ENCODE data around the gene TGFBR2. TPM values are rescaled to one million over a fixed set of nuclear protein-coding genes. Genes with fewer than 3 reads are reported as not detected.

Gene TGFBR2
- total RNA-seq, 1 donor from 2014 or later: 26.1 TPM

- Mint-ChIP-seq H3K27ac (peak overlapping the region; percentile 5), H3K36me3 (peaks cover 28% of the 10 kb centered on the region), H3K4me1 (ENCODE audit: unreplicated experiment) (peaks cover 5% of the 10 kb centered on the region), H3K4me3 (no peak overlapping the region), H3K9me3 (no peaks in the 10 kb centered on the region), H3K27me3 (no peaks in the 10 kb centered on the region)
- DNase-seq (ENCODE audit: extremely low spot score, unreplicated experiment): no peak
- TF ChIP-seq, protein P1, sequence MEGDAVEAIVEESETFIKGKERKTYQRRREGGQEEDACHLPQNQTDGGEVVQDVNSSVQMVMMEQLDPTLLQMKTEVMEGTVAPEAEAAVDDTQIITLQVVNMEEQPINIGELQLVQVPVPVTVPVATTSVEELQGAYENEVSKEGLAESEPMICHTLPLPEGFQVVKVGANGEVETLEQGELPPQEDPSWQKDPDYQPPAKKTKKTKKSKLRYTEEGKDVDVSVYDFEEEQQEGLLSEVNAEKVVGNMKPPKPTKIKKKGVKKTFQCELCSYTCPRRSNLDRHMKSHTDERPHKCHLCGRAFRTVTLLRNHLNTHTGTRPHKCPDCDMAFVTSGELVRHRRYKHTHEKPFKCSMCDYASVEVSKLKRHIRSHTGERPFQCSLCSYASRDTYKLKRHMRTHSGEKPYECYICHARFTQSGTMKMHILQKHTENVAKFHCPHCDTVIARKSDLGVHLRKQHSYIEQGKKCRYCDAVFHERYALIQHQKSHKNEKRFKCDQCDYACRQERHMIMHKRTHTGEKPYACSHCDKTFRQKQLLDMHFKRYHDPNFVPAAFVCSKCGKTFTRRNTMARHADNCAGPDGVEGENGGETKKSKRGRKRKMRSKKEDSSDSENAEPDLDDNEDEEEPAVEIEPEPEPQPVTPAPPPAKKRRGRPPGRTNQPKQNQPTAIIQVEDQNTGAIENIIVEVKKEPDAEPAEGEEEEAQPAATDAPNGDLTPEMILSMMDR (conservative IDR thresholded peaks at IDR 0.05): no peak
Observed at GRCh38 chr3:30641416-30642251, 35.2 kb downstream of the TGFBR2 start.

DNA sequence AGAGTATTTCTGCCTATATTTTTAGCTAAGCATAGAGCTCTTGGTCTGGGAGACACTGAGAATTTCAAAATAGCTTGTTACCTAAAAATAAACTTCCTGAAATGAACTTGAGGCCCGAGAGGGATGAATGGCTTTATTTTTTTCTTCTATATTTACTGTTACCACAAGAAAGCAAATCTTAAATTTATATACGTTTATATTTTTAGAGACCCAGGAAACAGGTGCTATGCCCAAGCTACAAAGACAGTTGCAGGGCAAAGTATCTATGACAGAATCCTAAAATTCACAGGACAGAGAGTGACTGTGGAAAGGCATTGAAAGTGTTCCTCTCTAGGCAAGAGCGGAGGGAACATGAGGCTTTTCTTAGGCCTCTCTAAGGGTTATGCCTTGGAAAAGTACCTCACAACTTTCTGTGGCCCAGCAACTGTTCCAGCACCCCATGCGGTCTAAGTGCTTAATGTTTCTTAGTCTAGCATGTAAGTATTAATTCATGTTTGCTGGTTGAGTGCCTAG lies 36.5 kb downstream of the TGFBR2 start:
- H3K9me3 Mint-ChIP-seq: no peaks in the 10 kb centered on the region
- H3K36me3 Mint-ChIP-seq: peaks cover 31% of the 10 kb centered on the region
- H3K4me3 Mint-ChIP-seq: no peak overlapping the region
- TF ChIP-seq, protein P1 (conservative IDR thresholded peaks at IDR 0.05): no peak
- peaks cover 5% of the 10 kb centered on the region for H3K4me1 Mint-ChIP-seq (ENCODE audit: unreplicated experiment)
- no peak overlapping the region for H3K27ac Mint-ChIP-seq
- DNase-seq (ENCODE audit: extremely low spot score, unreplicated experiment): no peak
- H3K27me3 Mint-ChIP-seq: no peaks in the 10 kb centered on the region

DNA sequence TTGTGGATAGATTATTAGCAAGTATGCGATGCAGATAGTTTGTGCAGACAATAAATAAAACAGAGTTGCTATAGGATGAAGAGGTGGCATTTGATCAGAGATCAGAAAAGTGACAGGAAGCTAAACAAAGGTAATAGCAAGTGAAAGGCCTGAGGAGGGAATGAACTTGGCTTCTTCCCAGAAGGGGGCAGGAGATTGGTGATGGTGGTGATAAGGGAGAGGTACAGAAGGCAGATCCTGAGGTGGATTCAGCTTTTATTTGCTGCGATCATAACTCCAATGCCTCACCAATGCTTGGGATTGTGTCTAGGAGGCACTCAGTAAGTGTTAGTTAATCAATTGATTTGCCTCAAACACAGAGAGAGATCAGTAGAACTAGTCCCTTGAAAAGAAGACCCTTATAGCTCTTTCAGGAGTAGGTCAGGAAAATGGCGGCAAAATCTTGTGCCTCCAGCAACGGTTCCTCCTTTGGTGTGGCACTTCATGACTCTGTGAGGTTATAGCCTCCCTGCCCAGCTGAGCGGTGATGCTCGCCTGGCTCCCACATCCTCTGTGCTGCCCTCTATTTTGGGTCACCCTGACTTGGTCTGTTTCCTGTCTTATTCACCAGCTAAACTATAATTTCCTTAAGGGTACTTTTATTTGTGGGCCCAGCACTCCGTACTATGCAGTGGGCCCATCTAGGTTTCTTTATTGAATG lies 37.5 kb downstream of the TGFBR2 start:
- peaks cover 2% of the 10 kb centered on the region for H3K4me1 Mint-ChIP-seq (ENCODE audit: unreplicated experiment)

DNA sequence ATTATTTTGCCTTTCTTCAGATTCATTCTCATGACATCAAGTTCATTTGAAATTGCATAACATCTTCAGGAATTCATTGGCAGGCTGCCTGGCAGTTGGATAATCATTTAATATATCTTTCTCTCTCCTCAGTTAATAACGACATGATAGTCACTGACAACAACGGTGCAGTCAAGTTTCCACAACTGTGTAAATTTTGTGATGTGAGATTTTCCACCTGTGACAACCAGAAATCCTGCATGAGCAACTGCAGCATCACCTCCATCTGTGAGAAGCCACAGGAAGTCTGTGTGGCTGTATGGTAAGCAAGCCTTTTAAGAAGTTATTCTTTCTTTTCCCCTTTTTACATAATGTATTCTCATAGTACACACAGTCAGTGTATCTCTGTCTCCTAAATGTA lies 38.2 kb downstream of the TGFBR2 start:
- Mint-ChIP-seq H3K27me3 (no peaks in the 10 kb centered on the region), H3K27ac (no peak overlapping the region), H3K36me3 (peaks cover 39% of the 10 kb centered on the region), H3K4me1 (ENCODE audit: unreplicated experiment) (peaks cover 5% of the 10 kb centered on the region), H3K4me3 (no peak overlapping the region), H3K9me3 (peaks cover 5% of the 10 kb centered on the region)
- TF ChIP-seq, protein P1 (conservative IDR thresholded peaks at IDR 0.05): no peak
- no peak for DNase-seq (ENCODE audit: extremely low spot score, unreplicated experiment)

More for the DNA sequence above, 37.5 kb downstream of the TGFBR2 start:
- H3K27me3 Mint-ChIP-seq: no peaks in the 10 kb centered on the region
- TF ChIP-seq, protein P1 (conservative IDR thresholded peaks at IDR 0.05): no peak
- H3K4me3 Mint-ChIP-seq: no peak overlapping the region
- no peak for DNase-seq (ENCODE audit: extremely low spot score, unreplicated experiment)
- peaks cover 35% of the 10 kb centered on the region for H3K36me3 Mint-ChIP-seq
- no peak overlapping the region for H3K27ac Mint-ChIP-seq
- H3K9me3 Mint-ChIP-seq: peaks cover 3% of the 10 kb centered on the region

DNA sequence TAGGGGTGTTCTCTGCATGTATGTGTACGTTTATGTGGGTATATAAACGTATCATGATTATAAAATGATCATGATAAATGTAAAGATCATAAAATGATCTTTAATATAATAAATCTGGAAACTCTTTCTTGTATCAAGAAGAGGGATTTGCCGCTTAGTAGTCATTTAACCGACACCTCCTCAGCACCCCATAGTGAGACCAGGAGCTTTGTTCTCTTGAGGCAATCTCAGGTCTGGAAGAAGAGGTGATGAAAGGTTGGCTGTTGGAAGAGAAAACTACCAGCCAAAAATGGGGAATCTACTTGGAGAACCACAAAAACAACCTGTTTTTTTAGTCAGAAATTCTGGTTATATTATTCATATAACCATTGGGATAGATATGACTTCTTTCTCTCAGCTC lies 38.7 kb downstream of the TGFBR2 start:
- no peak overlapping the region for H3K27ac Mint-ChIP-seq
- H3K4me1 Mint-ChIP-seq (ENCODE audit: unreplicated experiment): peaks cover 5% of the 10 kb centered on the region
- H3K27me3 Mint-ChIP-seq: no peaks in the 10 kb centered on the region
- no peak for DNase-seq (ENCODE audit: extremely low spot score, unreplicated experiment)
- TF ChIP-seq, protein P1 (conservative IDR thresholded peaks at IDR 0.05): no peak
- H3K36me3 Mint-ChIP-seq: peaks cover 44% of the 10 kb centered on the region
- H3K9me3 Mint-ChIP-seq: peaks cover 5% of the 10 kb centered on the region
- H3K4me3 Mint-ChIP-seq: no peak overlapping the region
